Measurements from ENCODE around the gene ERN1. TPM values are rescaled to one million over a fixed set of nuclear protein-coding genes. Genes with fewer than 3 reads are reported as not detected.
A peak's percentile ranks its signal among the peaks of the same experiment; 100 is the strongest.

Gene ERN1
- total and polyA plus RNA-seq, 2 of the 13 experiments (the other 11 are each of a cell fraction or from before 2014, with no cell fraction given), result 6.0 to 12.7 TPM

- TF ChIP-seq, protein P1, sequence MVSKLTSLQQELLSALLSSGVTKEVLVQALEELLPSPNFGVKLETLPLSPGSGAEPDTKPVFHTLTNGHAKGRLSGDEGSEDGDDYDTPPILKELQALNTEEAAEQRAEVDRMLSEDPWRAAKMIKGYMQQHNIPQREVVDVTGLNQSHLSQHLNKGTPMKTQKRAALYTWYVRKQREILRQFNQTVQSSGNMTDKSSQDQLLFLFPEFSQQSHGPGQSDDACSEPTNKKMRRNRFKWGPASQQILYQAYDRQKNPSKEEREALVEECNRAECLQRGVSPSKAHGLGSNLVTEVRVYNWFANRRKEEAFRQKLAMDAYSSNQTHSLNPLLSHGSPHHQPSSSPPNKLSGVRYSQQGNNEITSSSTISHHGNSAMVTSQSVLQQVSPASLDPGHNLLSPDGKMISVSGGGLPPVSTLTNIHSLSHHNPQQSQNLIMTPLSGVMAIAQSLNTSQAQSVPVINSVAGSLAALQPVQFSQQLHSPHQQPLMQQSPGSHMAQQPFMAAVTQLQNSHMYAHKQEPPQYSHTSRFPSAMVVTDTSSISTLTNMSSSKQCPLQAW (CRISPR knock-in tag; IDR thresholded peaks at IDR 0.05), result no peak
- TF ChIP-seq ZNF616 (CRISPR knock-in tag; IDR thresholded peaks at IDR 0.05; ENCODE audit: low read depth), result no peak
- no peak for TF ChIP-seq YY1 (IDR thresholded peaks at IDR 0.05; ENCODE audit: insufficient read depth, insufficient replicate concordance, low read depth, low read length)
- no peak for TF ChIP-seq ZNF335 (CRISPR knock-in tag; IDR thresholded peaks at IDR 0.05)
Observed at GRCh38 chr17:64015447-64015846, 114.5 kb downstream of the ERN1 start (continued).

DNA sequence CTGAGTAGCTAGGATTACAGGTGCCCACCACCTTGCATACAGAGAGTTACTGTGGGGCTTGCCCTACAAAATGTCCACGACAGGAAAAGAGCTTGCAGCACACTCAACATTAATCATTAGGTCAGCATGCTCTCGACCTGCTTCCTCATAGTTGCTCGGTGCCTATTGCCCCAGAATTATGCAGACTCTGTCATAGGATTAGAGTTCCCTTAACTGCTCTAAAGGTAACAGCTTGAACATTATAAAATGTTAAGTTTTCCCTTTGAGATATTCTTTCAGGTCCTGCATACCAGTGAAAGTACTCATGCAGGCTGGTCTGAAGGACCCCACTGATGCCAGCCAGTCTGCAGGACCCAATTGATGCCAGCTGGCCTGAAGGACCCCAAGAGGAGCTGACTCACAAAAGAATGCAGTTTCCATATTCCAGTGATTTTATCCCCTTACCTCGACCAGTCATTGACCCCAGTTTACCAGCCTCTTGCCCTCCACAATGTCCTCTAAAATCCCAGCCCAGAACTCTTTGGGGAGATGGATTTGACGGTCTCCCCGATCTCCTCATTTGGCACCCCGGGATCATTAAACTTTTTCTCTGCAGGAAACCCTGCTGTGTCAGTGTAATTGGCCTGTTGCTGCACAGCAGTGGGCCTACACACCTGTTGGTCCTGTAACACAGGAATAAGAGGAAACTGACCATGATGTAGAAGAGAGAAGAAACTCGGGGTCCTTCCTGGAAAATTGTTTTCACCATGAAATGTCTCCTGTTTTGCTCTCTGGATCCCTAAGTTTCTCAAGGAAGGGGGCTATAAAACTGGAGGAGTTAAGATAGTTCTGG is 120.2 kb downstream of the ERN1 start:
- in situ Hi-C loops (cut with HindIII; ENCODE audit: extremely low pct_ligation_motif_present, low pct_unique_long_range_greater_than_20kb), result no loop called here
- TF ChIP-seq TFE3 (CRISPR knock-in tag; IDR thresholded peaks at IDR 0.05), result no peak
- TF ChIP-seq ZFP36L2 (CRISPR knock-in tag; IDR thresholded peaks at IDR 0.05), result no peak
- no peak for TF ChIP-seq ZNF460 (CRISPR knock-in tag; IDR thresholded peaks at IDR 0.05; ENCODE audit: borderline replicate concordance)
- 0 out of 2 replicates have a peak, but pooled peaks have one; percentile 25 for TF ChIP-seq ERF (CRISPR knock-in tag; IDR thresholded peaks at IDR 0.05)
- TF ChIP-seq ZNF354B (CRISPR knock-in tag; IDR thresholded peaks at IDR 0.05), result no peak
- TF ChIP-seq ZNF230 (CRISPR knock-in tag; IDR thresholded peaks at IDR 0.05), result no peak
- no peak for TF ChIP-seq SRF (IDR thresholded peaks at IDR 0.05; ENCODE audit: low read depth, low read length)
- TF ChIP-seq ZNF746 (CRISPR knock-in tag; IDR thresholded peaks at IDR 0.05), result no peak
- TF ChIP-seq MAFF (IDR thresholded peaks at IDR 0.05; ENCODE audit: low read depth, low read length), result 0 out of 2 replicates have a peak, but pooled peaks have one; percentile 2
- TF ChIP-seq SMARCE1 (IDR thresholded peaks at IDR 0.05; ENCODE audit: borderline replicate concordance), result no peak
- TF ChIP-seq ZNF550 (CRISPR knock-in tag; IDR thresholded peaks at IDR 0.05; ENCODE audit: borderline replicate concordance), result no peak
- TF ChIP-seq ZNF619 (CRISPR knock-in tag; IDR thresholded peaks at IDR 0.05), result no peak
- TF ChIP-seq CEBPG (CRISPR knock-in tag; IDR thresholded peaks at IDR 0.05), result 0 out of 2 replicates have a peak, but pooled peaks have one; percentile 1
- no peak for TF ChIP-seq ZNF510 (CRISPR knock-in tag; IDR thresholded peaks at IDR 0.05; ENCODE audit: low read depth)
- 0 out of 2 replicates have a peak, but pooled peaks have one; percentile 12 for TF ChIP-seq ELF3 (CRISPR knock-in tag; IDR thresholded peaks at IDR 0.05)
- no peak for TF ChIP-seq SOX5 (CRISPR knock-in tag; IDR thresholded peaks at IDR 0.05; ENCODE audit: borderline replicate concordance)
- no peak for TF ChIP-seq RBAK (CRISPR knock-in tag; IDR thresholded peaks at IDR 0.05)
- no peak for TF ChIP-seq ZNF430 (CRISPR knock-in tag; IDR thresholded peaks at IDR 0.05)
- no peak for TF ChIP-seq ZNF878 (CRISPR knock-in tag; IDR thresholded peaks at IDR 0.05)

More for the DNA sequence above, 120.2 kb downstream of the ERN1 start:
- no peak overlapping the region for H2AFZ ChIP-seq (ENCODE audit: low read length)
- H3K9ac ChIP-seq (ENCODE audit: insufficient read depth, low read depth, low read length), result no peak overlapping the region
- intact Hi-C loops (cut with micrococcal nuclease; ENCODE audit: unreplicated experiment), result loop anchor here (5.0 kb wide), 1 partner anchor 1638 kb away; no protein-coding TSS in a partner anchor
- ChIA-PET CTCF (ENCODE audit: low intra/inter-chr PET ratio, low total read pairs) (no interaction called here), POLR2A (no interaction called here)
- peaks cover 53% of the 10 kb centered on the region for H3K4me1 ChIP-seq (ENCODE audit: insufficient read depth, low read length)
- H3K9me3 ChIP-seq (ENCODE audit: low read length), result no peaks in the 10 kb centered on the region
- DNase-seq (ENCODE audit: low spot score) (no peak), FAIRE-seq (no peak), ATAC-seq (no peak)
- 34% methylated on average over 8 of the region's 8 CpGs for WGBS (ENCODE audit: low lambda C conversion rate)
- BruUV-seq (replicated peaks), result no TSS peak
- no peak overlapping the region for H3K4me3 ChIP-seq (replicated peaks in 1 of 3; ENCODE audit: insufficient read depth in 1 of 3, low read depth in 2 of 3, low read length in 3 of 3)
- no peaks in the 10 kb centered on the region for H3K79me2 ChIP-seq (ENCODE audit: insufficient read depth, low read length)
- H3K27ac ChIP-seq (ENCODE audit: extremely low read length, insufficient read depth, low read length), result no peak overlapping the region
- no peaks in the 10 kb centered on the region for H4K20me1 ChIP-seq (ENCODE audit: insufficient read depth, low read length)
- no peaks in the 10 kb centered on the region for H3K27me3 ChIP-seq (ENCODE audit: control insufficient read depth in 1 of 2, insufficient read depth in 2 of 2, low read length in 2 of 2)
- H3K36me3 ChIP-seq (replicated peaks in 1 of 2; ENCODE audit: control insufficient read depth in 1 of 2, insufficient read depth in 2 of 2, low read length in 2 of 2), result no peaks in the 10 kb centered on the region; a peak in 1 of 5 replicates
- H3K4me2 ChIP-seq (ENCODE audit: low read depth, low read length), result no peak overlapping the region; the same call in 1 of the 2 replicates

Data from HepG2 (cell line).